ENCODE results near the gene MLLT3.

MLLT3 gene

GRCh38 chr9:20427359-20427758 is 194.9 kb downstream of the MLLT3 start:
- H3K27me3 ChIP-seq (replicated peaks; ENCODE audit: insufficient read depth, low read length), result no peaks in the 10 kb centered on the region
- no peaks in the 10 kb centered on the region for H4K20me1 ChIP-seq (ENCODE audit: insufficient read depth, low read length)
- H3K4me2 ChIP-seq (ENCODE audit: low read depth, low read length), result no peak overlapping the region
- H3K79me2 ChIP-seq (ENCODE audit: low read length), result peaks cover 26% of the 10 kb centered on the region
- peaks cover 26% of the 10 kb centered on the region for H3K4me1 ChIP-seq (ENCODE audit: low read length)
- no peak for DNase-seq
- 0 out of 2 replicates have a peak, but pooled peaks cover 5% of the 10 kb centered on the region for H3F3A ChIP-seq (ENCODE audit: insufficient read depth, low read length)
- no peaks in the 10 kb centered on the region for H3K9me3 ChIP-seq (replicated peaks; ENCODE audit: insufficient read depth, low read length)
- no peaks in the 10 kb centered on the region; the same call in 1 of the 2 replicates for H3K36me3 ChIP-seq (replicated peaks; ENCODE audit: insufficient read depth, low read length)
- no peak overlapping the region for H2AFZ ChIP-seq (ENCODE audit: low read length)
- H3K9me2 ChIP-seq (replicated peaks; ENCODE audit: insufficient read depth, low read length), result no peaks in the 10 kb centered on the region
- H3K27ac ChIP-seq (ENCODE audit: low read length), result no peak overlapping the region; the same call in 1 of the 2 replicates
- TF ChIP-seq, protein P1, sequence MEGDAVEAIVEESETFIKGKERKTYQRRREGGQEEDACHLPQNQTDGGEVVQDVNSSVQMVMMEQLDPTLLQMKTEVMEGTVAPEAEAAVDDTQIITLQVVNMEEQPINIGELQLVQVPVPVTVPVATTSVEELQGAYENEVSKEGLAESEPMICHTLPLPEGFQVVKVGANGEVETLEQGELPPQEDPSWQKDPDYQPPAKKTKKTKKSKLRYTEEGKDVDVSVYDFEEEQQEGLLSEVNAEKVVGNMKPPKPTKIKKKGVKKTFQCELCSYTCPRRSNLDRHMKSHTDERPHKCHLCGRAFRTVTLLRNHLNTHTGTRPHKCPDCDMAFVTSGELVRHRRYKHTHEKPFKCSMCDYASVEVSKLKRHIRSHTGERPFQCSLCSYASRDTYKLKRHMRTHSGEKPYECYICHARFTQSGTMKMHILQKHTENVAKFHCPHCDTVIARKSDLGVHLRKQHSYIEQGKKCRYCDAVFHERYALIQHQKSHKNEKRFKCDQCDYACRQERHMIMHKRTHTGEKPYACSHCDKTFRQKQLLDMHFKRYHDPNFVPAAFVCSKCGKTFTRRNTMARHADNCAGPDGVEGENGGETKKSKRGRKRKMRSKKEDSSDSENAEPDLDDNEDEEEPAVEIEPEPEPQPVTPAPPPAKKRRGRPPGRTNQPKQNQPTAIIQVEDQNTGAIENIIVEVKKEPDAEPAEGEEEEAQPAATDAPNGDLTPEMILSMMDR (IDR thresholded peaks at IDR 0.05; ENCODE audit: low read length), result no peak
- no peak for TF ChIP-seq EZH2phosphoT487 (IDR thresholded peaks at IDR 0.05; ENCODE audit: low read length)
- no peak for TF ChIP-seq EZH2 (optimal IDR thresholded peaks at IDR 0.05; ENCODE audit: low read depth, low read length)
- H3K4me3 ChIP-seq (ENCODE audit: low read length), result no peak overlapping the region
- no peak overlapping the region for H3K9ac ChIP-seq (ENCODE audit: low read length)

GRCh38 chr9:20426019-20426418 is 196.3 kb downstream of the MLLT3 start:
- Histone ChIP-seq H3K79me2 (ENCODE audit: low read length) (peaks cover 26% of the 10 kb centered on the region), H4K20me1 (ENCODE audit: insufficient read depth, low read length) (no peaks in the 10 kb centered on the region), H3K4me2 (ENCODE audit: low read depth, low read length) (peak overlapping the region; percentile 60), H3K9me3 (replicated peaks; ENCODE audit: insufficient read depth, low read length) (no peaks in the 10 kb centered on the region), H3K27me3 (replicated peaks; ENCODE audit: insufficient read depth, low read length) (no peaks in the 10 kb centered on the region), H3F3A (ENCODE audit: insufficient read depth, low read length) (0 out of 2 replicates have a peak, but pooled peaks cover 5% of the 10 kb centered on the region), H3K27ac (ENCODE audit: low read length) (peak overlapping the region; percentile 62; the same call in 1 of the 2 replicates), H3K4me1 (ENCODE audit: low read length) (peaks cover 26% of the 10 kb centered on the region), H3K9me2 (replicated peaks; ENCODE audit: insufficient read depth, low read length) (no peaks in the 10 kb centered on the region), H3K9ac (ENCODE audit: low read length) (no peak overlapping the region), H2AFZ (ENCODE audit: low read length) (no peak overlapping the region), H3K36me3 (replicated peaks; ENCODE audit: insufficient read depth, low read length) (no peaks in the 10 kb centered on the region), H3K4me3 (ENCODE audit: low read length) (0 out of 2 replicates have a peak overlapping the region, but pooled peaks have one; percentile 25)
- peak; percentile 45 for DNase-seq
- TF ChIP-seq, protein P1 (IDR thresholded peaks at IDR 0.05; ENCODE audit: low read length), result no peak
- TF ChIP-seq EZH2phosphoT487 (IDR thresholded peaks at IDR 0.05; ENCODE audit: low read length) (no peak), EZH2 (optimal IDR thresholded peaks at IDR 0.05; ENCODE audit: low read depth, low read length) (no peak)

DNA sequence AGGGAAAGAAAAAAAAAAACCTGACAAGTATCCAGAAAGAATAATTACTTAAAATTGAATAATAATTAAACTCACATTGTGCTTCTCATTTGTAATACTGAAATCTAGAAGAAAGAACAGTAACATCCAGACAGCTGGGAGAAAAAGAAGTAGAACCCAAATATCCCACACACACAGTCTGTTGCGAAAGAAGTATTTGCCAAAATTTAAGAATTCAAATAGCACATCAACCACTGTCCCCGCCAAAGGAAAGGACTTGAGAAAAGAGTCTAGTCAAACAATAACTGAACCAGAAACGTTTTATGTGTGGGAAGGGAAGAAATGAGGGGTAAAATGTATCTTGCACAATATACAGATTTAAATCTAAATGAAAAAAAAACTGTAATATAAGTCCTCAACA is 202.8 kb downstream of the MLLT3 start:
- no peak overlapping the region for H3K9ac ChIP-seq (ENCODE audit: low read length)
- no peaks in the 10 kb centered on the region for H3K9me2 ChIP-seq (replicated peaks; ENCODE audit: insufficient read depth, low read length)
- no peaks in the 10 kb centered on the region; the same call in 1 of the 2 replicates for H3F3A ChIP-seq (ENCODE audit: insufficient read depth, low read length)
- no peak overlapping the region for H2AFZ ChIP-seq (ENCODE audit: low read length)
- no peak for TF ChIP-seq EZH2 (optimal IDR thresholded peaks at IDR 0.05; ENCODE audit: low read depth, low read length)
- no peak for TF ChIP-seq EZH2phosphoT487 (IDR thresholded peaks at IDR 0.05; ENCODE audit: low read length)
- TF ChIP-seq, protein P1 (IDR thresholded peaks at IDR 0.05; ENCODE audit: low read length), result no peak
- no peaks in the 10 kb centered on the region for H3K36me3 ChIP-seq (replicated peaks; ENCODE audit: insufficient read depth, low read length)
- no peak for DNase-seq
- H3K4me2 ChIP-seq (ENCODE audit: low read depth, low read length), result no peak overlapping the region
- H3K79me2 ChIP-seq (ENCODE audit: low read length), result peaks cover 7% of the 10 kb centered on the region
- no peaks in the 10 kb centered on the region for H3K9me3 ChIP-seq (replicated peaks; ENCODE audit: insufficient read depth, low read length)
- H3K4me3 ChIP-seq (ENCODE audit: low read length), result no peak overlapping the region
- no peaks in the 10 kb centered on the region for H4K20me1 ChIP-seq (ENCODE audit: insufficient read depth, low read length)
- peaks cover 16% of the 10 kb centered on the region; the same call in 1 of the 2 replicates for H3K4me1 ChIP-seq (ENCODE audit: low read length)
- H3K27ac ChIP-seq (ENCODE audit: low read length), result no peak overlapping the region
- no peaks in the 10 kb centered on the region for H3K27me3 ChIP-seq (replicated peaks; ENCODE audit: insufficient read depth, low read length)

Measured in MM.1S (cell line).